ENCODE data around the gene ERCC2.

The ERCC2 gene

GRCh38 chr19:45304141-45304926 lies 66.0 kb downstream of the ERCC2 start:
- no peak for TF ChIP-seq CTCF (conservative IDR thresholded peaks at IDR 0.05)
- H3K27ac ChIP-seq = no peak overlapping the region

DNA sequence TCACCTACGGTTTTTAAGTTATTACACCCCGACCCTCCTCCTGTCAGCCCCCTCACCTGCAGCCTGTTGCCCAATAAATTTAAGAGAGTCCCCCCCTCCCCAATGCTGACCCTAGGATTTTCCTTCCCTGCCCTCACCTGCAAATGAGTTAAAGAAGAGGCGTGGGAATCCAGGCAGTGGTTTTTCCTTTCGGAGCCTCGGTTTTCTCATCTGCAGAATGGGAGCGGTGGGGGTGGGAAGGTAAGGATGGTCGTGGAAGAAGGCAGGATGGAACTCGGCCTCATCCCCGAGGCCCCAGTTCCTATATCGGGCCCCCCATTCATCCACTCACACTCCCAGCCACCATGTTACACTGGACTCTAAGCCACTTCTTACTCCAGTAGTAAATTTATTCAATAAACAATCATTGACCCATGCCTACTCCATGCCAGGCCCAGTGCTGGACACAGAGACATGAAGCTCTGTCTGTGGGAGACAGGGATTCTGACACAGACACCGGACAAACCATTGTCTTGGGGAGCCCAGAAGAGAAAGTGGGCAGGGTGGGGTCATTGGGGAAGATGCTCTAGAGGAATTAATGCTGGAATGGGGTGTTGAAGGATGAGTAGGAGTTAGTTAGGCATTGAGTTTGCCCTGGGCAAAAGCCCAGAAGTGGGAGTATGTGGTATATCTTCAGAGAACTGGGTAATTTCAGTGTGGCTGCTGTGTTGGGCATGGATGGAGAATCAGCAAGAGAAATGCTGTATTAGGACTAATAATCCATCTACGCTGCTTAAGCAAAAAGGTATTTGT lies 66.9 kb downstream of the ERCC2 start:
- TF ChIP-seq CTCF (conservative IDR thresholded peaks at IDR 0.05) = no peak
- H3K27ac ChIP-seq = no peak overlapping the region

DNA sequence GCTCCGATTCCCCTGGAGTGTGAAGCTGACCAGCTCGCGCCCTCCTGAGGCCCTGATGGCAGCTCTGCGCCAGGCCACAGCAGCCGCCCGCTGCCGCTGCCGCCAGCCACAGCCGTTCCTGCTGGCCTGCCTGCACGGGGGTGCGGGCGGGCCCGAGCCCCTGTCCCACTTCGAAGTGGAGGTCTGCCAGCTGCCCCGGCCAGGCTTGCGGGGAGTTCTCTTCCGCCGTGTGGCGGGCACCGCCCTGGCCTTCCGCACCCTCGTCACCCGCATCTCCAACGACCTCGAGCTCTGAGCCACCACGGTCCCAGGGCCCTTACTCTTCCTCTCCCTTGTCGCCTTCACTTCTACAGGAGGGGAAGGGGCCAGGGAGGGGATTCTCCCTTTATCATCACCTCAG lies 68.0 kb downstream of the ERCC2 start:
- H3K27ac ChIP-seq = no peak overlapping the region
- no peak for TF ChIP-seq CTCF (conservative IDR thresholded peaks at IDR 0.05)

All from VCaP (cell line).